Neural cell (in vitro differentiated cells): ENCODE results near the gene ST6GAL1. TPM values are rescaled to one million over a fixed set of nuclear protein-coding genes. Genes with fewer than 3 reads are reported as not detected.

Source experiments
- H2AFZ ChIP-seq: fragments of 200-600, 300-800 bp; sonication (generic), shearing (Covaris generic); 2 replicates; pipeline ENCODE4 v1.6.0; 2014; ENCODE audit warnings: low read depth, mild to moderate bottlenecking, antibody characterized with exemption, low read length, moderate library complexity
- H3F3A ChIP-seq: fragments of 200-600 bp; shearing (Covaris generic); 2 replicates; pipeline ENCODE4 v1.6.1; 2016; ENCODE audit warnings: mild to moderate bottlenecking, moderate library complexity, mixed read lengths, antibody characterized with exemption, low read length; ENCODE audit not compliant: insufficient read depth, poor library complexity, severe bottlenecking
- H3K27ac ChIP-seq: fragments of 200-600, 300-800 bp; sonication (generic), shearing (Covaris generic); 2 replicates; pipeline ENCODE4 v1.5.1; 2014; ENCODE audit warnings: mild to moderate bottlenecking, low read length, moderate library complexity
- H3K27me3 ChIP-seq: fragments of 300-800, 200-600 bp; sonication (generic), shearing (Covaris generic); 2 replicates; pipeline ENCODE4 v1.6.0; 2014; ENCODE audit warnings: mild to moderate bottlenecking, low read depth, low read length, moderate library complexity; ENCODE audit not compliant: insufficient read depth
- H3K36me3 ChIP-seq: fragments of 300-800, 200-600 bp; sonication (generic), shearing (Covaris generic); 2 replicates; pipeline ENCODE4 v1.5.1; 2014; ENCODE audit warnings: mild to moderate bottlenecking, antibody characterized with exemption, low read length, moderate library complexity; ENCODE audit not compliant: insufficient read depth
- H3K4me2 ChIP-seq: fragments of 300-800, 200-600 bp; sonication (generic), shearing (Covaris generic); 2 replicates; pipeline ENCODE4 v1.6.0; 2014; ENCODE audit warnings: mild to moderate bottlenecking, low read length
- H3K4me3 ChIP-seq: fragments of 300-800, 200-600 bp; sonication (generic), shearing (Covaris generic); 2 replicates; pipeline ENCODE4 v1.5.1; 2014; ENCODE audit warnings: mild to moderate bottlenecking, low read length, moderate library complexity
- H3K79me2 ChIP-seq: fragments of 200-600 bp; shearing (Covaris generic); replicated peaks from 2 replicates; pipeline ENCODE4 v1.6.0; 2014; ENCODE audit warnings: mild to moderate bottlenecking, low read length, moderate library complexity; ENCODE audit not compliant: insufficient read depth
- H3K9ac ChIP-seq: fragments of 300-800, 200-600 bp; sonication (generic), shearing (Covaris generic); 2 replicates; pipeline ENCODE4 v1.6.1; 2016; ENCODE audit warnings: mild to moderate bottlenecking, low read length, mixed read lengths
- H3K9me2 ChIP-seq: fragments of 200-600 bp; shearing (Covaris generic); 2 replicates; pipeline ENCODE4 v1.6.1; 2016; ENCODE audit warnings: mild to moderate bottlenecking, low read length, mixed read lengths; ENCODE audit not compliant: insufficient read depth
- H3K9me3 ChIP-seq: fragments of 200-600, 300-800 bp; sonication (generic), shearing (Covaris generic); 2 replicates; pipeline ENCODE4 v1.6.1; 2016; ENCODE audit warnings: mild to moderate bottlenecking, mixed run types, low read length, moderate library complexity, mixed read lengths
- H4K20me1 ChIP-seq: fragments of 200-600 bp; shearing (Covaris generic); 2 replicates; pipeline ENCODE4 v1.6.1; 2016; ENCODE audit warnings: mild to moderate bottlenecking, mixed run types; ENCODE audit not compliant: insufficient read depth
- CTCF ChIP-seq: fragments of 450-650 bp; IDR thresholded peaks from 2 replicates; pipeline ENCODE4 v1.5.1; 2014; ENCODE audit warnings: antibody characterized with exemption, mild to moderate bottlenecking, moderate library complexity; ENCODE audit not compliant: poor library complexity, severe bottlenecking
- EP300 ChIP-seq: fragments of 450-650 bp; conservative IDR thresholded peaks from 2 replicates; pipeline ENCODE4 v1.6.1; 2014; ENCODE audit warnings: antibody characterized with exemption, mild to moderate bottlenecking, moderate library complexity; ENCODE audit not compliant: poor library complexity, severe bottlenecking
- EZH2 ChIP-seq: fragments of 200-600, 300-800 bp; shearing (Covaris generic), sonication (generic); IDR thresholded peaks from 2 replicates; pipeline ENCODE4 v1.6.1; 2014; ENCODE audit warnings: antibody characterized with exemption, low read length, borderline replicate concordance, mild to moderate bottlenecking; ENCODE audit not compliant: insufficient read depth, poor library complexity, severe bottlenecking
- MXI1 ChIP-seq: fragments of 450-650 bp; conservative IDR thresholded peaks from 2 replicates; pipeline ENCODE4 v1.6.1; 2014; ENCODE audit warnings: antibody characterized with exemption, mild to moderate bottlenecking; ENCODE audit not compliant: poor library complexity, severe bottlenecking
- POLR2AphosphoS5 ChIP-seq: IDR thresholded peaks from 2 replicates; pipeline ENCODE4 v1.6.1; 2012
- RAD21 ChIP-seq: fragments of 450-650 bp; conservative IDR thresholded peaks from 2 replicates; pipeline ENCODE4 v1.6.1; 2014; ENCODE audit warnings: antibody characterized with exemption, mild to moderate bottlenecking, moderate library complexity
- REST ChIP-seq: IDR thresholded peaks from 2 replicates; pipeline ENCODE4 v1.6.1; 2012; ENCODE audit warnings: borderline replicate concordance
- SMC3 ChIP-seq: fragments of 450-650 bp; conservative IDR thresholded peaks from 2 replicates; pipeline ENCODE4 v1.6.1; 2014; ENCODE audit warnings: antibody characterized with exemption, mild to moderate bottlenecking, moderate library complexity; ENCODE audit not compliant: poor library complexity
- TAF1 ChIP-seq: IDR thresholded peaks from 2 replicates; pipeline ENCODE4 v1.6.1; 2012; ENCODE audit warnings: low read depth
- polyA plus RNA-seq: library from polyadenylated mRNA; depleted of rRNA; stranded (reverse); fragments of >200 nt; gene quantifications from 2 replicates; pipeline ENCODE4 v1.2.3, GENCODE V29; 2014

The ST6GAL1 gene
- polyA plus RNA-seq, 1 donor from 2014 or later: 17.6 TPM

GRCh38 chr3:186925826-186926225 is 4.5 kb upstream of the ST6GAL1 start:
- Histone ChIP-seq H4K20me1 (no peaks in the 10 kb centered on the region), H3K79me2 (no peaks in the 10 kb centered on the region), H3K27me3 (no peaks in the 10 kb centered on the region), H3K27ac (no peak overlapping the region), H3K9me2 (no peaks in the 10 kb centered on the region), H2AFZ (no peak overlapping the region), H3K36me3 (no peaks in the 10 kb centered on the region), H3K9ac (no peak overlapping the region), H3K4me3 (no peak overlapping the region), H3K9me3 (no peaks in the 10 kb centered on the region), H3F3A (no peaks in the 10 kb centered on the region), H3K4me2 (no peak overlapping the region)
- TF ChIP-seq MXI1: no peak
- TF ChIP-seq REST: no peak
- TF ChIP-seq CTCF: no peak
- no peak for TF ChIP-seq TAF1
- TF ChIP-seq EP300: no peak
- TF ChIP-seq RAD21: no peak
- TF ChIP-seq EZH2: no peak
- TF ChIP-seq POLR2AphosphoS5: no peak
- no peak for TF ChIP-seq SMC3

GRCh38 chr3:186929186-186929585 is 1.1 kb upstream of the ST6GAL1 start:
- no peak overlapping the region for H3K9ac ChIP-seq
- no peak overlapping the region for H3K27ac ChIP-seq
- H3K79me2 ChIP-seq: peaks cover 9% of the 10 kb centered on the region
- no peaks in the 10 kb centered on the region for H3K27me3 ChIP-seq
- TF ChIP-seq EZH2 (no peak), EP300 (no peak), SMC3 (no peak), RAD21 (no peak), REST (no peak), TAF1 (no peak), CTCF (no peak), POLR2AphosphoS5 (no peak)
- no peak overlapping the region for H2AFZ ChIP-seq
- no peaks in the 10 kb centered on the region for H3K9me3 ChIP-seq
- no peaks in the 10 kb centered on the region for H4K20me1 ChIP-seq
- H3F3A ChIP-seq: no peaks in the 10 kb centered on the region
- H3K36me3 ChIP-seq: no peaks in the 10 kb centered on the region
- H3K4me2 ChIP-seq: no peak overlapping the region
- no peaks in the 10 kb centered on the region for H3K9me2 ChIP-seq
- H3K4me3 ChIP-seq: no peak overlapping the region
